GM12865 (cell line): ENCODE data around the gene SOX8.

Experiments used
- DNase-seq: peaks from one replicate; pipeline ENCODE4 v3.0.0; 2010; ENCODE audit warnings: low read depth
- H3K4me3 ChIP-seq: 2 replicates; pipeline ENCODE4 v1.5.1; 2011; ENCODE audit warnings: mild to moderate bottlenecking, low read depth, low read length, control low read depth
- TF ChIP-seq, protein P1 (sequence below): IDR thresholded peaks from 2 replicates; pipeline ENCODE4 v1.5.1; 2011; ENCODE audit warnings: low read length, control low read depth, low read depth, inconsistent platforms; ENCODE audit not compliant: insufficient read depth; ENCODE audit errors: missing control alignments

The SOX8 gene

DNA sequence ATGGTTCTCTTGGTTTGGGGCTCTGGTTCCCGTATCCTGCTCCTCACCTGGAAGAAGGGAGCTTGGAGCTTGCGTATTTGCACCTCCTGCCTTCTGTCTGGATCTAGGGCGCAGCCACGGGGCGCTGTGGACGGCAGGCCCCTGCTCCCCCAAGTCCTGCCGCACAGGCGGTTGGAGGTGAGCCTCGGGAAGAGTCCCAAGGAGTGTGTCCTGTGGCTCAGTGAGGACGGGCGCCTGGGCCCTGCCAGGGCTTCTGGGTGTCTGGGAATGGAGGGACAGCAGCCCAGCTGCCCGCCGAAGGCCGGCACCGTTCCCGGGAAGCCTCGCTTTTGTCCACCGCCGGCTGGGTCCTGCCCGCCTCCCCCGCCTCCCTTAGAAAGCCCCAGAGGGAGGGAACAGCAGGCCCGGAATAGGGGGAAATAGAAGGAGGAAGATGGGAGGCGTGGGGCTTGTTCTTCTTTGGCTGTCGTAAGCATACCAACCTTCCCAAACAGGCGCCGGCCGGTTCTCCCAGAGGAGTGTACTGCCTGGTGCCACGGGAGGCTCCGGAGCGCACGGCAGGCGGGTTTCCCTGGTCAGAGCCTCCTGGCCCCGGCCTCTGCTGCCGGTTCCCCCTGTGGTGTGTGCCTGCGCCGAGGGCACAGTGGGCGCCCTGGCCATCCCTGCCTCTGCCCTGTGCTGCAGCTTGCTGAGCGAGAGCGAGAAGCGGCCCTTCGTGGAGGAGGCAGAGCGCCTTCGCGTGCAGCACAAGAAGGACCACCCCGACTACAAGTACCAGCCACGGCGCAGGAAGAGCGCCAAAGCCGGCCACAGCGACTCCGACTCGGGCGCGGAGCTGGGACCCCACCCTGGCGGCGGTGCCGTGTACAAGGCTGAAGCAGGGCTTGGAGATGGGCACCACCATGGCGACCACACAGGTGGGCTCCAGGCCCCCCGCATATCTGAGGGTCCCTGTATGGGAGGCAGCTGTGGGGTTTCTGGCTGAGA, 1.8 kb downstream of the SOX8 start:
- DNase-seq: no peak
- TF ChIP-seq, protein P1, sequence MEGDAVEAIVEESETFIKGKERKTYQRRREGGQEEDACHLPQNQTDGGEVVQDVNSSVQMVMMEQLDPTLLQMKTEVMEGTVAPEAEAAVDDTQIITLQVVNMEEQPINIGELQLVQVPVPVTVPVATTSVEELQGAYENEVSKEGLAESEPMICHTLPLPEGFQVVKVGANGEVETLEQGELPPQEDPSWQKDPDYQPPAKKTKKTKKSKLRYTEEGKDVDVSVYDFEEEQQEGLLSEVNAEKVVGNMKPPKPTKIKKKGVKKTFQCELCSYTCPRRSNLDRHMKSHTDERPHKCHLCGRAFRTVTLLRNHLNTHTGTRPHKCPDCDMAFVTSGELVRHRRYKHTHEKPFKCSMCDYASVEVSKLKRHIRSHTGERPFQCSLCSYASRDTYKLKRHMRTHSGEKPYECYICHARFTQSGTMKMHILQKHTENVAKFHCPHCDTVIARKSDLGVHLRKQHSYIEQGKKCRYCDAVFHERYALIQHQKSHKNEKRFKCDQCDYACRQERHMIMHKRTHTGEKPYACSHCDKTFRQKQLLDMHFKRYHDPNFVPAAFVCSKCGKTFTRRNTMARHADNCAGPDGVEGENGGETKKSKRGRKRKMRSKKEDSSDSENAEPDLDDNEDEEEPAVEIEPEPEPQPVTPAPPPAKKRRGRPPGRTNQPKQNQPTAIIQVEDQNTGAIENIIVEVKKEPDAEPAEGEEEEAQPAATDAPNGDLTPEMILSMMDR: no peak
- no peak overlapping the region for H3K4me3 ChIP-seq

DNA sequence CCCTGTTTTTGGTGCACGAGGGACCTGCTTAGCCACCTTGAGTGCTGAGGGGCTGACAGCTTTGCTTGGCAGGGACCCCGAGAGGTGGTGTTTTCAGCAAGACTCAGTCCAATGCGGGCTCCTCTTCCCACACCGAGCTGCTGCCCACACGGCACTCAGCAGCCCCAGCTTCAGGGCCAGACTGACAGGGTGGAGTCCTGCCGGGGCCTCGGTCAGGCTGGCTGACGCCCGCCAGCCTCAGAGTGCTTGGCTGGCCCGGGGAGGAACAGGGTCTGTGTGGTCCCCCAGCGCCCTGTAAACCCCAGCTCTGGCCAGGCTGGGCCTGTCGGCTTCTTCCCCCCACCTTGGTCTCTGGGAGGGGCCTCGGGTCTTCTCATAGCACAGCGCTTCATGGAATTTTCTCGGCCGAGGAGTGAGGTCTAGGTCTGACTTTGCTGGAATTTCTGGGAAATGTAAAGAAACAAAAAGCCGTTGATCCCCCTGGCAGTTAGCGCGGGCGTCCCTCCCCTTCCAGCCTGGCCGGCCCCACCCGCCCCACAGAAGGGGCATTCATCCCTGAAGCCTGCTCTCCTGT, 2.6 kb downstream of the SOX8 start:
- TF ChIP-seq, protein P1: no peak
- DNase-seq: no peak
- no peak overlapping the region for H3K4me3 ChIP-seq

DNA sequence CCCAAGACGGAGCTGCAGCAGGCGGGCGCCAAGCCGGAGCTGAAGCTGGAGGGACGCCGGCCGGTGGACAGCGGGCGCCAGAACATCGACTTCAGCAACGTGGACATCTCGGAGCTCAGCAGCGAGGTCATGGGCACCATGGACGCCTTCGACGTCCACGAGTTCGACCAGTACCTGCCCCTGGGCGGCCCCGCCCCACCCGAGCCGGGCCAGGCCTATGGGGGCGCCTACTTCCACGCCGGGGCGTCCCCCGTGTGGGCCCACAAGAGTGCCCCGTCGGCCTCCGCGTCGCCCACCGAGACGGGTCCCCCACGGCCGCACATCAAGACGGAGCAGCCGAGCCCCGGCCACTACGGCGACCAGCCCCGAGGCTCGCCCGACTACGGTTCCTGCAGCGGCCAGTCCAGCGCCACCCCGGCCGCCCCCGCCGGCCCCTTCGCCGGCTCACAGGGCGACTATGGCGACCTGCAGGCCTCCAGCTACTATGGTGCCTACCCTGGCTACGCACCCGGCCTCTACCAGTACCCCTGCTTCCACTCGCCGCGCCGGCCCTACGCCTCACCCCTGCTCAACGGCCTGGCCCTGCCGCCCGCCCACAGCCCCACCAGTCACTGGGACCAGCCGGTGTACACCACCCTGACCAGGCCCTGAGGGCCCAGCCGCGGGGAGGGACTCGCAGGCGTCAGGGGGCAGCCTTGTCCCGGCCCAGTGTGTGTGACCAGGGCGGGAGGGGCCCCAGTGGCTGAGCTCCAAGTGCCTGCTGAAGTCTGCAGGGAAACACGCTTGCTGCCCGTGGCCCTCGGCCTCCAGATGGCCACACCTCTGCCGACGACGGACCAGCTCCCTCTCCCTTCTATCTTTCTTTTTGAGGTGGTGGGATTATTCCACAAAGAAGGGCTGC, 3.4 kb downstream of the SOX8 start:
- DNase-seq: no peak
- TF ChIP-seq, protein P1: no peak
- no peak overlapping the region for H3K4me3 ChIP-seq

DNA sequence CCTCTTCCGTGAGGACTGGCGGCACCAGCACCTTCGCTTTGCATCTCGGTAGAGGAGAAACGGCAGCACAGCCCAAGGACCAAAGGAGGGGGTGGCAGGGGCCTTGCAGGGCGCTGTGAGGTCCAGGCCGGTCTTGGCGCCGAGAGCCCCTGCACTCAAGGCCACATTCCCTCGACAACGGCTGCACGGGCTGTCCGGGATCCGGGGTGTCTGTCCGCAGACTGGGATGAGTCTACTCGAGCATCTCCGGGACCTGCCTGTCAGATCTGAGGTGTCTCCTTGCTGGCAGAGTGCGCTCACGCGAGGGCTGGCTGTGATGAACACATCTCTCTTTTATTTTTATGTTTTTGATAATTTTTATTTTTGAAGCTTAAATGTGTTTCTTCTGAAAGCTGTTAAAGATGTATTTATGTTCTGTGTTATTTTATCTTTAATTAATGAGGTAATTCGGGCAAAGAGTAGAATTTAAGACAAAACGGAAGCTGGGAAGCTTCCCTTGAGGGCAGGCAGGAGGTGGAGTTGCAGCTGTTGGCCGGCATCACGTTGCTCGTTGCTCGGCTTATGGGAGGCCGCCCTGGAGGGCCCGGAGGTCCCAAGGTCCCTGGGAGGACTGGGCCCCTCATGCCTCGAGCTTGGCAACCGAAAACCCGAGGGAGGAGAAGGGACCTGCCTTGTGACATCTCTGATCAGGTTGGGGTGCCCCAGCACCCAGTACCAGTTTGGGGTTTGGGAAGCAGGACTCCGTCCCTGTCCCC, 4.3 kb downstream of the SOX8 start:
- H3K4me3 ChIP-seq: no peak overlapping the region
- DNase-seq: no peak
- TF ChIP-seq, protein P1: no peak

DNA sequence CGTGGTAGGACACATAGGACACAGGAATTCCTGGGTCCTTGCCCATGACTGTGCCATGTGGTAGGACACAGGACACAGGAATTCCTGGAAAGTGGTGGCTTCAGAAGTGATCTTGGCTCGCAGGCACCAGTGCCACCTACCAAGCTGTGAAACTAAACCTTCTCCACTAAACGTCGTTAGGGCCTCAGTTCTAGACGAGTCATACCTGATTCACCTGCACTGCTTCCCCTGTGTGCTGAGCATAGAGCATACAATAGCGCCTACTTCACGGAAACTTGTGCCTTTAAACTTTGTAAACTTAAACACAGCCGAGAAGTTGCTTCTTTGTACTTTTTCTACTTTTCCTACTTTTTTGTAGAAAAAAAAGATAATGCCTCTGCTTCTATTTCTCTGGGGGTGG, 4.8 kb downstream of the SOX8 start:
- H3K4me3 ChIP-seq: no peak overlapping the region

More for the DNA sequence above, 4.8 kb downstream of the SOX8 start:
- DNase-seq: no peak
- TF ChIP-seq, protein P1: no peak
